Neural progenitor cell (in vitro differentiated cells): ENCODE results near the gene FHOD3. TPM values are rescaled to one million over a fixed set of nuclear protein-coding genes. Genes with fewer than 3 reads are reported as not detected.

ENCODE experiments used
- DNase-seq: peaks from one replicate; pipeline ENCODE4 v3.0.0-alpha.2; 2016; ENCODE audit warnings: low spot score
- H2AFZ ChIP-seq: fragments of 200-600 bp; sonication (generic); replicated peaks from 2 replicates; pipeline ENCODE4 v1.6.1; 2016; ENCODE audit warnings: antibody characterized with exemption
- H3F3A ChIP-seq: fragments of 200-600 bp; sonication (generic); 2 replicates; pipeline ENCODE4 v1.6.1; 2016; ENCODE audit warnings: antibody characterized with exemption, low read depth
- H3K27ac ChIP-seq: fragments of 200-600 bp; sonication (generic); 2 replicates; pipeline ENCODE4 v1.5.1; 2016; ENCODE audit warnings: mild to moderate bottlenecking
- H3K27me3 ChIP-seq: fragments of 200-600 bp; sonication (generic); 2 replicates; pipeline ENCODE4 v1.6.1; 2016; ENCODE audit warnings: mild to moderate bottlenecking, moderate library complexity
- H3K36me3 ChIP-seq: fragments of 200-600 bp; sonication (generic); 2 replicates; pipeline ENCODE4 v1.5.1; 2016
- H3K4me1 ChIP-seq: fragments of 200-600 bp; sonication (generic); 2 replicates; pipeline ENCODE4 v1.6.1; 2016; ENCODE audit warnings: mixed run types
- H3K4me2 ChIP-seq: fragments of 200-600 bp; sonication (generic); 2 replicates; pipeline ENCODE4 v1.6.1; 2016
- H3K4me3 ChIP-seq: fragments of 200-600 bp; sonication (generic); 2 replicates; pipeline ENCODE4 v1.5.1; 2016
- H3K79me2 ChIP-seq: fragments of 200-600 bp; sonication (generic); 2 replicates; pipeline ENCODE4 v1.6.1; 2016; ENCODE audit warnings: low read depth
- H3K9ac ChIP-seq: fragments of 200-600 bp; sonication (generic); 2 replicates; pipeline ENCODE4 v1.6.1; 2016
- H3K9me3 ChIP-seq: fragments of 200-600 bp; sonication (generic); 2 replicates; pipeline ENCODE4 v1.5.1; 2016; ENCODE audit warnings: low read depth
- H4K20me1 ChIP-seq: fragments of 200-600 bp; sonication (generic); 2 replicates; pipeline ENCODE4 v1.6.1; 2016; ENCODE audit warnings: low read depth
- H3K27ac Mint-ChIP-seq: 3 replicates; pipeline ENCODE4 v1.8.0; 2021; ENCODE audit warnings: mixed read lengths
- H3K27me3 Mint-ChIP-seq: 2 replicates; pipeline ENCODE4 v1.8.0; 2022; ENCODE audit warnings: low read depth, mild to moderate bottlenecking, inconsistent platforms, moderate library complexity, mixed read lengths; ENCODE audit not compliant: insufficient read depth
- H3K36me3 Mint-ChIP-seq: 3 replicates; pipeline ENCODE4 v1.8.0; 2021; ENCODE audit warnings: mixed read lengths
- H3K4me1 Mint-ChIP-seq: 3 replicates; pipeline ENCODE4 v1.8.0; 2021; ENCODE audit warnings: mixed read lengths
- H3K4me3 Mint-ChIP-seq: 3 replicates; pipeline ENCODE4 v1.8.0; 2021; ENCODE audit warnings: mild to moderate bottlenecking, moderate library complexity, mixed read lengths
- H3K9me3 Mint-ChIP-seq: 3 replicates; pipeline ENCODE4 v1.8.0; 2020; ENCODE audit warnings: mixed read lengths
- EZH2 ChIP-seq: fragments of 200-600 bp; sonication (generic); IDR thresholded peaks from 2 replicates; pipeline ENCODE4 v1.6.1; 2017; ENCODE audit warnings: antibody characterized with exemption, mild to moderate bottlenecking, moderate library complexity
- EZH2phosphoT487 ChIP-seq: fragments of 200-600 bp; sonication (generic); IDR thresholded peaks from 2 replicates; pipeline ENCODE4 v1.6.1; 2017; ENCODE audit warnings: antibody characterized with exemption
- total RNA-seq: library from RNA; depleted of rRNA; stranded (reverse); fragments of >200 nt; gene quantifications from 2 replicates; pipeline ENCODE4 v1.2.3, GENCODE V29; 2015; ENCODE audit warnings: low replicate concordance
- TF ChIP-seq, protein P1 (sequence below): fragments of 200-600 bp; sonication (generic); IDR thresholded peaks from 2 replicates; pipeline ENCODE4 v1.5.1; 2017; ENCODE audit warnings: antibody characterized with exemption, mild to moderate bottlenecking

Gene FHOD3
- total RNA-seq, 1 donor from 2014 or later, result 69.7 TPM

DNA sequence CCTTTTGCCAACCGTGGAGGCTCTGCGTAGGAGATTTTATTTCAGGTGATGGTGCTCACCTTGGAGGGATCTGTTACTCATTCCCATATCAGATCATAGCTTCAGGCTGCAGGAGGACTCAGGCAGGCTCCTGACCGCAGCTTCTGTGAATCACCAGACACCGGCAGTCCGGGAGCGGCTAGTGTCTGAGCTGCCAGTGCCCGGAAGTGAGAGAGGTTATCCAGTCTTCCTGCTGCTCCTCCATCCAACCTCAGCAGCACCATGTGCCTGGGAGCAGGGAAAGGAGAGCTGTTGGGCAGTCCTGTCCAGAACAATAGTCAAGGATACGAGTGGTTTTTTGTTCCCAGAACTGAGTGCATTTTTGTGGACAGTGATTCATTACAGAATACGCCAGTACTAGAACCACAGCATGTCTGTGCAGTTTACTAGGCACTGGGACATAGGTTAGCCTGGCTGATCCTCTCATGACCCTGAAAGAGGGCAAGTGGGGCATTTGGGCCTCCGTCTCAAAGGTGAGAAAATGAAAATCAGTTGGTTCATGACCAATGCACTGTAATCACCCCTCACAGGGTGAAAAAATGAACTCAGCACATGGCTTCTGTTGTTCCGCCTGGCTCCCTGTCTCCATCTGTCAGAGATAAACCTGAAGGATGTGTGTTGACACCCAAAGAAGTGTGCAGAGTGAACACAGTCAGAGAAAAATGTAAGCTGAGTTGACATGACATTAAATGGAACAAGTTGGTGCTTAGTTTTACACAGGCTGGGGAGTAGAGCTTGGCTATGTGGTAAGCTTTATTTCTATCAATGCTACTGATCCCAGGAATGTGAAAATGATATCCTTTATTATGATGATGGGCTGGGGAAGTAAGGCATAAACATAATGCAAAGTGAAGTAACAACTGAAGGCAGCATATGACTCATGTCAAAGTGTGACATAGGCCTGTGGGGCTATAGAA is 12.2 kb downstream of the FHOD3 start:
- no peak overlapping the region for H3K27ac ChIP-seq
- H2AFZ ChIP-seq, result no peak overlapping the region
- no peaks in the 10 kb centered on the region for H3K27me3 Mint-ChIP-seq
- H3K4me3 Mint-ChIP-seq, result no peak overlapping the region
- peaks cover 100% of the 10 kb centered on the region for H3K79me2 ChIP-seq
- TF ChIP-seq EZH2 (no peak), EZH2phosphoT487 (no peak)
- TF ChIP-seq, protein P1, sequence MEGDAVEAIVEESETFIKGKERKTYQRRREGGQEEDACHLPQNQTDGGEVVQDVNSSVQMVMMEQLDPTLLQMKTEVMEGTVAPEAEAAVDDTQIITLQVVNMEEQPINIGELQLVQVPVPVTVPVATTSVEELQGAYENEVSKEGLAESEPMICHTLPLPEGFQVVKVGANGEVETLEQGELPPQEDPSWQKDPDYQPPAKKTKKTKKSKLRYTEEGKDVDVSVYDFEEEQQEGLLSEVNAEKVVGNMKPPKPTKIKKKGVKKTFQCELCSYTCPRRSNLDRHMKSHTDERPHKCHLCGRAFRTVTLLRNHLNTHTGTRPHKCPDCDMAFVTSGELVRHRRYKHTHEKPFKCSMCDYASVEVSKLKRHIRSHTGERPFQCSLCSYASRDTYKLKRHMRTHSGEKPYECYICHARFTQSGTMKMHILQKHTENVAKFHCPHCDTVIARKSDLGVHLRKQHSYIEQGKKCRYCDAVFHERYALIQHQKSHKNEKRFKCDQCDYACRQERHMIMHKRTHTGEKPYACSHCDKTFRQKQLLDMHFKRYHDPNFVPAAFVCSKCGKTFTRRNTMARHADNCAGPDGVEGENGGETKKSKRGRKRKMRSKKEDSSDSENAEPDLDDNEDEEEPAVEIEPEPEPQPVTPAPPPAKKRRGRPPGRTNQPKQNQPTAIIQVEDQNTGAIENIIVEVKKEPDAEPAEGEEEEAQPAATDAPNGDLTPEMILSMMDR, result no peak
- no peak for DNase-seq
- no peaks in the 10 kb centered on the region for H3K36me3 ChIP-seq
- H3K4me1 ChIP-seq, result peaks cover 23% of the 10 kb centered on the region
- H3K4me3 ChIP-seq, result no peak overlapping the region
- H3K36me3 Mint-ChIP-seq, result peaks cover 25% of the 10 kb centered on the region
- H3K27ac Mint-ChIP-seq, result no peak overlapping the region
- H3K4me1 Mint-ChIP-seq, result peaks cover 30% of the 10 kb centered on the region
- no peaks in the 10 kb centered on the region for H3K27me3 ChIP-seq
- H4K20me1 ChIP-seq, result peaks cover 100% of the 10 kb centered on the region
- no peak overlapping the region for H3K4me2 ChIP-seq
- no peak overlapping the region for H3K9ac ChIP-seq
- H3K9me3 ChIP-seq, result no peaks in the 10 kb centered on the region
- H3F3A ChIP-seq, result peaks cover 16% of the 10 kb centered on the region
- no peaks in the 10 kb centered on the region for H3K9me3 Mint-ChIP-seq

DNA sequence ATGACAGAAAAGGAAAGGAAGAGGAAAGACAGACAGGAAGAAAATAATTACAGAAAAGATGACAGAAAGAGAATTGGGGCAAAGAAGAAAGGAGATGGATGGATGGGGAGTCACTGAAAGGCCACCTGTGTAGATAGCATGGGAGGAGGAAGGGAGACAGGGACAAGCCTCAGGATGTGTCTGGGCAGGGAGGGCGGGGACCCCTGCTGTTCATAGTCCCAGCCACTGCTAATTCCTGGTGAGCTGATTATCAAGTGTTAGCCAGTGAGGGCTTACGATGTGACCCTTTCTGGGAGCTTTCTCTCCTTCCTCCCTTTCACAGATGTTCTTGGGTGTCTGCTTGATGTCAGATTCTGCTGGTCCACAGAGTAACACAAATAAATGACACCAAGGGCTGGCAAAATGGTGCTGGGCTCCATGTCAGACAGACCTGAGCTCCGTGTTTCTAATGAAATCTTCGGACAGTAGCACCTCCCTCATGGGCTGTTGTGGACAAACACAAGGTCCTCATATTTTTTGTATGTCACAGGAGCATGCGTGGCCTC is 13.6 kb downstream of the FHOD3 start:
- peaks cover 37% of the 10 kb centered on the region for H3K4me1 ChIP-seq
- H3K79me2 ChIP-seq, result peaks cover 100% of the 10 kb centered on the region
- H3K27ac Mint-ChIP-seq, result no peak overlapping the region
- no peak overlapping the region for H3K27ac ChIP-seq
- no peaks in the 10 kb centered on the region for H3K9me3 Mint-ChIP-seq
- H3K9me3 ChIP-seq, result no peaks in the 10 kb centered on the region
- H3K36me3 Mint-ChIP-seq, result peaks cover 19% of the 10 kb centered on the region
- no peak overlapping the region for H3K4me2 ChIP-seq
- H3K4me3 Mint-ChIP-seq, result no peak overlapping the region
- H3K27me3 Mint-ChIP-seq, result no peaks in the 10 kb centered on the region
- H3K4me3 ChIP-seq, result no peak overlapping the region
- no peak overlapping the region for H2AFZ ChIP-seq
- TF ChIP-seq EZH2 (no peak), EZH2phosphoT487 (no peak)
- TF ChIP-seq, protein P1, result no peak
- no peaks in the 10 kb centered on the region for H3K36me3 ChIP-seq
- peaks cover 100% of the 10 kb centered on the region for H4K20me1 ChIP-seq
- no peaks in the 10 kb centered on the region for H3K27me3 ChIP-seq
- DNase-seq, result no peak
- H3K4me1 Mint-ChIP-seq, result peaks cover 41% of the 10 kb centered on the region
- peaks cover 25% of the 10 kb centered on the region for H3F3A ChIP-seq
- no peak overlapping the region for H3K9ac ChIP-seq

DNA sequence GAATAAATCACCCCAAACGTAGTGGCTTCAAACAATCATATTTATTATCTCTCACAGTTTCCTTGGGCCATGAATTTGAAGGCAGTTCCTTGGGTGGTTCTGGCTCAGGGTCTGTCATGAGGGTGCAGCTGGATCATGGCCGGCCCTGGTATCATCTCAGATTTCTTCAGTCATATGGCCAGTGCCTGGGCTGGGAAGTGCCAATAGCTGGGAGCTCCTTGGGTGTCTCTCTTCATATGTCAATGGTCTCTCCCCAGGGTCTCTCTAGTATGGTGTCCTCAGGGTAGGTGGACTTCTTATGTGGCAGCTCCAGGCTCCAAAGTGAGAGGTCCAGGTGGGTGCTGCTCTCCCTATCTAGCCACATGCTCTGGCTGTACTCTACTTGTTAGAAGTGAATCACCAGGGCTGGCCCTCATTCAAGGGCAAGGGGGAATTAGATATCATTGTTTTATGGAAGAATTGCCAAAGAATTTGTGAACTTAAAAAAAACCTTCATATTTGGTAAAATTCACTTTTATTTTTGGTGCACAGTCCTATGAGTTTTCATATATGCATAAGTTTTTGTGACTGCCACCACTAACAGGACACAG is 15.4 kb downstream of the FHOD3 start:
- Histone ChIP-seq H3K27me3 (no peaks in the 10 kb centered on the region), H3K36me3 (peaks cover 5% of the 10 kb centered on the region), H3K4me1 (peaks cover 40% of the 10 kb centered on the region), H3K79me2 (peaks cover 100% of the 10 kb centered on the region), H3K9ac (no peak overlapping the region), H3K27ac (no peak overlapping the region), H4K20me1 (peaks cover 85% of the 10 kb centered on the region), H3F3A (peaks cover 29% of the 10 kb centered on the region), H3K9me3 (peaks cover 9% of the 10 kb centered on the region), H3K4me3 (no peak overlapping the region), H2AFZ (no peak overlapping the region), H3K4me2 (no peak overlapping the region)
- H3K9me3 Mint-ChIP-seq, result peaks cover 8% of the 10 kb centered on the region
- H3K36me3 Mint-ChIP-seq, result peaks cover 25% of the 10 kb centered on the region
- TF ChIP-seq EZH2, result no peak
- TF ChIP-seq, protein P1, result no peak
- TF ChIP-seq EZH2phosphoT487, result no peak
- H3K27ac Mint-ChIP-seq, result peak overlapping the region; percentile 78
- DNase-seq, result no peak
- peaks cover 43% of the 10 kb centered on the region for H3K4me1 Mint-ChIP-seq
- no peaks in the 10 kb centered on the region for H3K27me3 Mint-ChIP-seq
- no peak overlapping the region for H3K4me3 Mint-ChIP-seq
